IMR-90 (cell line): Measurements from ENCODE around the gene ATP10A. TPM values are rescaled to one million over a fixed set of nuclear protein-coding genes. Genes with fewer than 3 reads are reported as not detected.

Experiments
- ATAC-seq: fragments of 200-7000 bp; cut with Tn5 transposase; 2 replicates; pipeline ENCODE4 v1.9.1; 2020; ENCODE audit warnings: low read depth, mild to moderate bottlenecking, moderate library complexity
- BruUV-seq: library from RNA; stranded (reverse); fragments of 400-500 nt; replicated peaks from 2 replicates; lab custom pipeline; 2021; lab: Mats Ljungman, UMichigan
- CTCF ChIA-PET: fragments of 300-600 bp; formaldehyde crosslinking; extraction: SDS; loops from one replicate; lab custom pipeline; 2021; ENCODE audit warnings: antibody characterized with exemption; lab: Yijun Ruan, JAX
- POLR2A ChIA-PET: fragments of 300-600 bp; sonication (Branson Sonifier 250); formaldehyde crosslinking; loops from one replicate; lab custom pipeline; 2022; ENCODE audit warnings: antibody characterized with exemption; ENCODE audit not compliant: unreplicated experiment; lab: Charles Lee
- DNase-seq: peaks from one replicate; pipeline ENCODE4 v3.0.0; 2013
- H2AFZ ChIP-seq: replicated peaks from 2 replicates; pipeline ENCODE3; 2013; ENCODE audit warnings: low read length, mild to moderate bottlenecking; ENCODE audit not compliant: poor library complexity
- H2AK5ac ChIP-seq: 2 replicates; pipeline ENCODE4 v1.6.1; 2013; ENCODE audit warnings: low read depth, low read length, inconsistent platforms
- H2AK9ac ChIP-seq: replicated peaks from 2 replicates; pipeline ENCODE3; 2013; ENCODE audit warnings: mild to moderate bottlenecking, low read depth, low read length, moderate library complexity; ENCODE audit not compliant: poor library complexity
- H2BK120ac ChIP-seq: 2 replicates; pipeline ENCODE4 v1.6.1; 2013; ENCODE audit warnings: low read depth, low read length, inconsistent platforms
- H2BK15ac ChIP-seq: 3 replicates; pipeline ENCODE4 v1.6.1; 2013; ENCODE audit warnings: low read depth, low read length, inconsistent platforms
- H2BK20ac ChIP-seq: 2 replicates; pipeline ENCODE4 v1.6.1; 2013; ENCODE audit warnings: low read depth, mild to moderate bottlenecking, inconsistent platforms, low read length, moderate library complexity
- H2BK5ac ChIP-seq: 2 replicates; pipeline ENCODE4 v1.6.1; 2013; ENCODE audit warnings: mild to moderate bottlenecking, low read depth, low read length, inconsistent platforms; ENCODE audit not compliant: poor library complexity, severe bottlenecking
- H3K14ac ChIP-seq: replicated peaks from 2 replicates; pipeline ENCODE4 v1.6.1; 2013; ENCODE audit warnings: low read depth, low read length, inconsistent platforms
- H3K18ac ChIP-seq: 2 replicates; pipeline ENCODE4 v1.6.1; 2013; ENCODE audit warnings: low read depth, low read length, control low read depth
- H3K23ac ChIP-seq: 2 replicates; pipeline ENCODE4 v1.6.1; 2013; ENCODE audit warnings: low read depth, low read length, inconsistent platforms
- H3K27ac ChIP-seq: 2 replicates; pipeline ENCODE4 v1.5.1; 2013; ENCODE audit warnings: mild to moderate bottlenecking, control low read depth, low read length; ENCODE audit not compliant: insufficient read depth
- H3K27me3 ChIP-seq: 2 replicates; pipeline ENCODE4 v1.6.1; 2013; ENCODE audit warnings: low read length; ENCODE audit not compliant: control insufficient read depth, insufficient read depth
- H3K36me3 ChIP-seq: 2 replicates; pipeline ENCODE4 v1.6.1; 2013; ENCODE audit warnings: low read length, mixed read lengths; ENCODE audit not compliant: control insufficient read depth, insufficient read depth
- H3K4ac ChIP-seq: 2 replicates; pipeline ENCODE4 v1.6.1; 2013; ENCODE audit warnings: low read depth, low read length, inconsistent platforms
- H3K4me1 ChIP-seq: 2 replicates; pipeline ENCODE4 v1.6.1; 2013; ENCODE audit warnings: low read length, mixed read lengths; ENCODE audit not compliant: control insufficient read depth, insufficient read depth
- H3K4me2 ChIP-seq: 2 replicates; pipeline ENCODE4 v1.6.1; 2013; ENCODE audit warnings: low read depth, mild to moderate bottlenecking, control low read depth, low read length, moderate library complexity
- H3K4me3 ChIP-seq: 2 replicates; pipeline ENCODE4 v1.5.1; 2013; ENCODE audit warnings: low read depth, mild to moderate bottlenecking, control low read depth, low read length, moderate library complexity; ENCODE audit not compliant: insufficient read depth
- H3K56ac ChIP-seq: 2 replicates; pipeline ENCODE4 v1.6.1; 2013; ENCODE audit warnings: low read length, inconsistent platforms; ENCODE audit not compliant: insufficient read depth; ENCODE audit errors: extremely low read depth
- H3K79me1 ChIP-seq, 2 experiments: 2 replicates each; pipeline ENCODE4 v1.6.1; 2013; ENCODE audit warnings: low read length in 2 of 2, inconsistent platforms in 1 of 2, low read depth in 1 of 2
- H3K9ac ChIP-seq: 2 replicates; pipeline ENCODE4 v1.6.1; 2013; ENCODE audit warnings: low read depth, low read length, control low read depth
- H3K9me1 ChIP-seq: 2 replicates; pipeline ENCODE4 v1.6.1; 2013; ENCODE audit warnings: low read length, inconsistent platforms; ENCODE audit not compliant: insufficient read depth
- H3K9me3 ChIP-seq: 2 replicates; pipeline ENCODE4 v1.6.1; 2013; ENCODE audit warnings: low read length; ENCODE audit not compliant: control insufficient read depth, insufficient read depth
- H4K20me1 ChIP-seq: 2 replicates; pipeline ENCODE4 v1.6.1; 2013; ENCODE audit warnings: low read length, inconsistent platforms; ENCODE audit not compliant: insufficient read depth
- H4K5ac ChIP-seq: 2 replicates; pipeline ENCODE4 v1.6.1; 2013; ENCODE audit warnings: mild to moderate bottlenecking, low read depth, low read length, control low read depth
- H4K8ac ChIP-seq, 2 experiments: 2 replicates each; pipeline ENCODE4 v1.6.1; 2013; ENCODE audit warnings: low read depth in 2 of 2, low read length in 2 of 2, control low read depth in 1 of 2, inconsistent platforms in 1 of 2
- H4K91ac ChIP-seq: 2 replicates; pipeline ENCODE4 v1.6.1; 2013; ENCODE audit warnings: low read depth, low read length, inconsistent platforms; ENCODE audit not compliant: insufficient read depth
- BHLHE40 ChIP-seq: fragments of 150-350 bp; IDR thresholded peaks from 2 replicates; pipeline ENCODE4 v1.6.1; 2016; ENCODE audit warnings: mild to moderate bottlenecking, low read depth, low read length
- CEBPB ChIP-seq: IDR thresholded peaks from 2 replicates; pipeline ENCODE4 v1.6.1; 2012; ENCODE audit warnings: low read depth, low read length, improper control_type of control experiment
- CHD1 ChIP-seq: IDR thresholded peaks from 2 replicates; pipeline ENCODE4 v1.6.1; 2012; ENCODE audit warnings: low read depth, low read length, improper control_type of control experiment
- FOS ChIP-seq: fragments of 150-350 bp; IDR thresholded peaks from 2 replicates; pipeline ENCODE4 v1.6.1; 2016; ENCODE audit warnings: low read depth, low read length
- MAFK ChIP-seq: IDR thresholded peaks from 2 replicates; pipeline ENCODE4 v1.6.1; 2012; ENCODE audit warnings: low read depth, low read length, improper control_type of control experiment
- MAZ ChIP-seq: IDR thresholded peaks from 2 replicates; pipeline ENCODE4 v1.6.1; 2012; ENCODE audit warnings: low read depth, mild to moderate bottlenecking, low read length, improper control_type of control experiment, moderate library complexity, borderline replicate concordance
- MXI1 ChIP-seq: IDR thresholded peaks from 2 replicates; pipeline ENCODE4 v1.6.1; 2012; ENCODE audit warnings: low read depth, mild to moderate bottlenecking, low read length, moderate library complexity, borderline replicate concordance
- NFE2L2 ChIP-seq: fragments of 150-350 bp; IDR thresholded peaks from 2 replicates; pipeline ENCODE4 v1.6.1; 2016; ENCODE audit warnings: low read depth, mild to moderate bottlenecking, low read length
- POLR2A ChIP-seq: IDR thresholded peaks from 2 replicates; pipeline ENCODE4 v1.6.1; 2012; ENCODE audit warnings: mild to moderate bottlenecking, low read depth, low read length
- RAD21 ChIP-seq: IDR thresholded peaks from 2 replicates; pipeline ENCODE4 v1.6.1; 2012; ENCODE audit warnings: low read length, improper control_type of control experiment
- RCOR1 ChIP-seq: IDR thresholded peaks from 2 replicates; pipeline ENCODE4 v1.6.1; 2012; ENCODE audit warnings: mild to moderate bottlenecking, low read length, improper control_type of control experiment; ENCODE audit not compliant: insufficient replicate concordance
- RFX5 ChIP-seq: IDR thresholded peaks from 2 replicates; pipeline ENCODE4 v1.8.0; 2012; ENCODE audit warnings: low read depth, mild to moderate bottlenecking, low read length, moderate library complexity
- WGBS, 2 experiments: methylation state at CpG; one replicate each; pipeline versions ENCODE4 v1.1.5 to v1.1.7; 2013; ENCODE audit warnings: missing lambda C conversion rate in 2 of 2; ENCODE audit not compliant: insufficient read length in 1 of 2; ENCODE audit errors: extremely low coverage in 2 of 2; 5-methylcytosine and 5-hydroxymethylcytosine counted together
- dilution Hi-C: fragments of 300-500 bp; cut with HindIII; formaldehyde crosslinking; loops from one replicate; pipeline ENCODE4 v1.14.3; 2018; ENCODE audit warnings: low sequenced_read_pairs; ENCODE audit not compliant: unreplicated experiment
- in situ Hi-C: fragments of 300-500 bp; cut with MboI; formaldehyde crosslinking; loops from 3 replicates; pipeline ENCODE4 v1.14.3; 2019; ENCODE audit warnings: low sequenced_read_pairs, inconsistent platforms, mixed read lengths
- intact Hi-C: fragments of 100-400 bp; cut with micrococcal nuclease; formaldehyde crosslinking; loops from 2 replicates; pipeline ENCODE4 v1.10.0; 2022
- polyA plus RNA-seq, 3 experiments: library from polyadenylated mRNA; depleted of rRNA; stranded (reverse); fragments of >200 nt; gene quantifications; 2 replicates each; pipeline ENCODE4 v1.2.3, GENCODE V29; 2012; ENCODE audit warnings: low replicate concordance in 1 of 3
- total RNA-seq: library from RNA; depleted of rRNA; stranded (reverse); fragments of >200 nt; gene quantifications from 2 replicates; pipeline ENCODE4 v1.2.3, GENCODE V29; 2012
- TF ChIP-seq, protein P1 (sequence below): conservative IDR thresholded peaks from 2 replicates; pipeline ENCODE4 v1.5.1; 2012; ENCODE audit warnings: mild to moderate bottlenecking, low read depth, low read length, improper control_type of control experiment
- TF ChIP-seq, protein P2 (sequence below): fragments of 150-350 bp; IDR thresholded peaks from 2 replicates; pipeline ENCODE4 v1.6.1; 2016; ENCODE audit warnings: low read depth, mild to moderate bottlenecking, low read length, moderate library complexity, borderline replicate concordance
- TF ChIP-seq, protein P3 (sequence below): fragments of 150-350 bp; IDR thresholded peaks from 2 replicates; pipeline ENCODE4 v1.6.1; 2017; ENCODE audit warnings: mild to moderate bottlenecking, antibody characterized with exemption, low read length, low read depth

ATP10A gene
- total and polyA plus RNA-seq, 2 of the 4 experiments (the other 2 are of a cell fraction): 13.8 to 16.0 TPM

DNA sequence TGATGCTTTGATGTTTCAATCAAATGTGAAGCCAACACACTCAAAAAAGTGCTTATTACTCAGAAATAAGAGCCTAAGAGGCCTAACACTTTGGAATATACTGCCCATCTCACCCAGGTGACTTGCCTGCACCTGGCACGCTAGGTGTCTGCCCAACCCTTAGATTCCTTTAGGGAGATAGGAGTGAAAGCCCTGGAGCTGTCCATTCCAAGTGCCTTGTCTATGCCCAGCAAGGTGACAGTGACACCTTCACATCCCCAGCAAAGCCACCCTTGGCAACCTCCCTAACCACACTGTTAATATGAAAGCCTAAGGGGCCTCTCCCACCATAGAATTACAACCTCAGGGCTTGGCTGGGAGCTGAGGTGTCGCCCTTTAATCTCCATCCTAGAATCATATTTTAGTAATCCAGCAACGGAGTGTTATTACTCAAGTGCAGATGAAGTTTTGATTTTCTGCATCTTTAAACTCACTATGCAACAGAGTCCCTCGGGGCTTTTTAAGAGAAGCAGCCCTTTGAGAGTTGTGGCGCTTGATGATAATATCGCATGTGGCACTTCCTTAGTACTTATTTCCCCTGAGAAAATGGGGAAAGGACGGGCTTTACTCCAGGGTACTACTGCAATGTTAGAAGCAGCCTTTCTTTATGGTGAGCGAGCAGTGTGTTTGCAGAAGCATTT is 24.8 kb downstream of the ATP10A start:
- no peak for ATAC-seq

More for the DNA sequence above, 24.8 kb downstream of the ATP10A start:
- in situ Hi-C loops: no loop called here
- Histone ChIP-seq H3K4me2 (no peak overlapping the region), H4K20me1 (no peaks in the 10 kb centered on the region), H3K4me3 (no peak overlapping the region), H2BK15ac (no peak overlapping the region), H3K4me1 (no peaks in the 10 kb centered on the region), H3K18ac (no peak overlapping the region), H3K23ac (no peak overlapping the region), H2BK20ac (no peak overlapping the region), H3K27me3 (no peaks in the 10 kb centered on the region), H4K5ac (no peak overlapping the region), H3K27ac (no peak overlapping the region), H2AK9ac (no peak overlapping the region), H2AK5ac (no peak overlapping the region), H3K36me3 (no peaks in the 10 kb centered on the region), H4K91ac (no peak overlapping the region), H3K9me1 (peaks cover 7% of the 10 kb centered on the region), H3K9ac (no peak overlapping the region), H4K8ac (no peak overlapping the region), H3K9me3 (no peaks in the 10 kb centered on the region), H3K14ac (no peak overlapping the region), H2AFZ (no peak overlapping the region), H3K56ac (no peak overlapping the region), H3K4ac (no peak overlapping the region), H2BK120ac (no peak overlapping the region), H2BK5ac (no peak overlapping the region), H3K79me1 (peaks cover 14 to 82% of the 10 kb centered on the region in 2 experiments)
- dilution Hi-C loops: no loop called here
- BruUV-seq: no TSS peak
- ChIA-PET POLR2A (no interaction called here), CTCF (interaction anchor here (1.2 kb wide), 1 partner anchor 9 kb away, joined by 3 read pairs; no protein-coding TSS in a partner anchor)
- TF ChIP-seq CEBPB (no peak), RCOR1 (no peak), FOS (no peak), BHLHE40 (no peak), MAFK (no peak), POLR2A (no peak), MAZ (no peak), NFE2L2 (no peak), MXI1 (no peak), RAD21 (no peak), RFX5 (no peak), CHD1 (no peak)
- TF ChIP-seq, protein P1, sequence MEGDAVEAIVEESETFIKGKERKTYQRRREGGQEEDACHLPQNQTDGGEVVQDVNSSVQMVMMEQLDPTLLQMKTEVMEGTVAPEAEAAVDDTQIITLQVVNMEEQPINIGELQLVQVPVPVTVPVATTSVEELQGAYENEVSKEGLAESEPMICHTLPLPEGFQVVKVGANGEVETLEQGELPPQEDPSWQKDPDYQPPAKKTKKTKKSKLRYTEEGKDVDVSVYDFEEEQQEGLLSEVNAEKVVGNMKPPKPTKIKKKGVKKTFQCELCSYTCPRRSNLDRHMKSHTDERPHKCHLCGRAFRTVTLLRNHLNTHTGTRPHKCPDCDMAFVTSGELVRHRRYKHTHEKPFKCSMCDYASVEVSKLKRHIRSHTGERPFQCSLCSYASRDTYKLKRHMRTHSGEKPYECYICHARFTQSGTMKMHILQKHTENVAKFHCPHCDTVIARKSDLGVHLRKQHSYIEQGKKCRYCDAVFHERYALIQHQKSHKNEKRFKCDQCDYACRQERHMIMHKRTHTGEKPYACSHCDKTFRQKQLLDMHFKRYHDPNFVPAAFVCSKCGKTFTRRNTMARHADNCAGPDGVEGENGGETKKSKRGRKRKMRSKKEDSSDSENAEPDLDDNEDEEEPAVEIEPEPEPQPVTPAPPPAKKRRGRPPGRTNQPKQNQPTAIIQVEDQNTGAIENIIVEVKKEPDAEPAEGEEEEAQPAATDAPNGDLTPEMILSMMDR: no peak
- TF ChIP-seq, protein P2, sequence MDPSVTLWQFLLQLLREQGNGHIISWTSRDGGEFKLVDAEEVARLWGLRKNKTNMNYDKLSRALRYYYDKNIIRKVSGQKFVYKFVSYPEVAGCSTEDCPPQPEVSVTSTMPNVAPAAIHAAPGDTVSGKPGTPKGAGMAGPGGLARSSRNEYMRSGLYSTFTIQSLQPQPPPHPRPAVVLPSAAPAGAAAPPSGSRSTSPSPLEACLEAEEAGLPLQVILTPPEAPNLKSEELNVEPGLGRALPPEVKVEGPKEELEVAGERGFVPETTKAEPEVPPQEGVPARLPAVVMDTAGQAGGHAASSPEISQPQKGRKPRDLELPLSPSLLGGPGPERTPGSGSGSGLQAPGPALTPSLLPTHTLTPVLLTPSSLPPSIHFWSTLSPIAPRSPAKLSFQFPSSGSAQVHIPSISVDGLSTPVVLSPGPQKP: no peak
- TF ChIP-seq, protein P3, sequence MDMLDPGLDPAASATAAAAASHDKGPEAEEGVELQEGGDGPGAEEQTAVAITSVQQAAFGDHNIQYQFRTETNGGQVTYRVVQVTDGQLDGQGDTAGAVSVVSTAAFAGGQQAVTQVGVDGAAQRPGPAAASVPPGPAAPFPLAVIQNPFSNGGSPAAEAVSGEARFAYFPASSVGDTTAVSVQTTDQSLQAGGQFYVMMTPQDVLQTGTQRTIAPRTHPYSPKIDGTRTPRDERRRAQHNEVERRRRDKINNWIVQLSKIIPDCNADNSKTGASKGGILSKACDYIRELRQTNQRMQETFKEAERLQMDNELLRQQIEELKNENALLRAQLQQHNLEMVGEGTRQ: no peak
- DNase-seq: no peak
- intact Hi-C loops: no loop called here
- no CpG with 5 or more reads among the region's 8 CpGs for WGBS, 2 experiments
